ENCODE results near the gene ABHD16B.

- TF ChIP-seq POLR2A (IDR thresholded peaks at IDR 0.05; ENCODE audit: low read length) (no peak), GATA1 (IDR thresholded peaks at IDR 0.05; ENCODE audit: low read depth, low read length) (no peak)
Observed at GRCh38 chr20:63861981-63862901, 943 bp downstream of the ABHD16B start.
